Immature natural killer cell (primary cell): ENCODE measurements around the gene MAG. TPM values are rescaled to one million over a fixed set of nuclear protein-coding genes. Genes with fewer than 3 reads are reported as not detected.
A peak's percentile ranks its signal among the peaks of the same experiment; 100 is the strongest.
"Not testable (repeated sequence)": the region's sequence is repeated elsewhere in the genome, so short reads cannot be mapped to it uniquely, and the experiment has no call there.

Experiments
- DNase-seq, 3 donors: peaks; one replicate each; pipeline ENCODE4 v3.0.0; 2022; ENCODE audit warnings: mixed read lengths in 1 of 3
- H3K27ac Mint-ChIP-seq, 6 donors: one replicate each; pipeline ENCODE4 v1.8.0; 2020; ENCODE audit warnings: mixed read lengths in 6 of 6, mild to moderate bottlenecking in 5 of 6, inconsistent platforms in 4 of 6, moderate library complexity in 3 of 6
- H3K27me3 Mint-ChIP-seq, 3 donors: one replicate each; pipeline ENCODE4 v1.8.0; 2020 to 2021; ENCODE audit warnings: low read depth in 3 of 3, mild to moderate bottlenecking in 3 of 3, mixed read lengths in 3 of 3, moderate library complexity in 3 of 3, inconsistent platforms in 1 of 3
- H3K36me3 Mint-ChIP-seq, 3 donors: one replicate each; pipeline ENCODE4 v1.8.0; 2020; ENCODE audit warnings: mixed read lengths in 3 of 3, inconsistent platforms in 2 of 3, mild to moderate bottlenecking in 2 of 3
- H3K4me1 Mint-ChIP-seq, 2 donors: one replicate each; pipeline ENCODE4 v1.8.0; 2020; ENCODE audit warnings: inconsistent platforms in 2 of 2, mild to moderate bottlenecking in 2 of 2, mixed read lengths in 2 of 2, moderate library complexity in 1 of 2
- H3K4me3 Mint-ChIP-seq, 5 donors: one replicate each; pipeline ENCODE4 v1.8.0; 2020; ENCODE audit warnings: mild to moderate bottlenecking in 5 of 5, mixed read lengths in 5 of 5, inconsistent platforms in 3 of 5, moderate library complexity in 3 of 5
- H3K9me3 Mint-ChIP-seq, 6 donors: one replicate each; pipeline ENCODE4 v1.8.0; 2020; ENCODE audit warnings: mild to moderate bottlenecking in 6 of 6, mixed read lengths in 6 of 6, inconsistent platforms in 4 of 6, moderate library complexity in 3 of 6
- polyA plus RNA-seq, 3 donors: library from polyadenylated mRNA; unstranded; fragments of 300-500 nt; fragmentation: Illumina TruSeq; gene quantifications; one replicate each; pipeline ENCODE4 v1.2.3, GENCODE V29; 2021

Gene MAG
- polyA plus RNA-seq, 3 donors from 2014 or later: not detected

- H3K27ac Mint-ChIP-seq, H3K4me3 Mint-ChIP-seq, DNase-seq, H3K36me3 Mint-ChIP-seq, H3K9me3 Mint-ChIP-seq, H3K27me3 Mint-ChIP-seq: not testable (repeated sequence)
- peaks cover 2 to 13% of the 10 kb centered on the region in 2 donors for H3K4me1 Mint-ChIP-seq
These were observed 68.1 kb downstream of the MAG start for GRCh38 chr19:35360081-35360480.

GRCh38 chr19:35360880-35361420, 69.0 kb downstream of the MAG start:
- Mint-ChIP-seq H3K27ac (no peak overlapping the region), H3K9me3 (no peaks in the 10 kb centered on the region), H3K36me3 (no peaks in the 10 kb centered on the region), H3K4me1 (peaks cover 0 to 9% of the 10 kb centered on the region in 2 donors), H3K27me3 (peaks cover under 1 to 6% (median 5%) of the 10 kb centered on the region in 3 donors), H3K4me3 (no peak overlapping the region)
- DNase-seq: no peak

GRCh38 chr19:35362261-35363000, 70.5 kb downstream of the MAG start:
- Mint-ChIP-seq H3K27ac (peak overlapping the region in 1 of 6 donors; percentile 62), H3K4me1 (peaks cover 0 to 6% of the 10 kb centered on the region in 2 donors), H3K27me3 (peaks cover 2 to 8% (median 4%) of the 10 kb centered on the region in 3 donors), H3K36me3 (no peaks in the 10 kb centered on the region), H3K9me3 (no peaks in the 10 kb centered on the region), H3K4me3 (no peak overlapping the region)
- DNase-seq: no peak

DNA sequence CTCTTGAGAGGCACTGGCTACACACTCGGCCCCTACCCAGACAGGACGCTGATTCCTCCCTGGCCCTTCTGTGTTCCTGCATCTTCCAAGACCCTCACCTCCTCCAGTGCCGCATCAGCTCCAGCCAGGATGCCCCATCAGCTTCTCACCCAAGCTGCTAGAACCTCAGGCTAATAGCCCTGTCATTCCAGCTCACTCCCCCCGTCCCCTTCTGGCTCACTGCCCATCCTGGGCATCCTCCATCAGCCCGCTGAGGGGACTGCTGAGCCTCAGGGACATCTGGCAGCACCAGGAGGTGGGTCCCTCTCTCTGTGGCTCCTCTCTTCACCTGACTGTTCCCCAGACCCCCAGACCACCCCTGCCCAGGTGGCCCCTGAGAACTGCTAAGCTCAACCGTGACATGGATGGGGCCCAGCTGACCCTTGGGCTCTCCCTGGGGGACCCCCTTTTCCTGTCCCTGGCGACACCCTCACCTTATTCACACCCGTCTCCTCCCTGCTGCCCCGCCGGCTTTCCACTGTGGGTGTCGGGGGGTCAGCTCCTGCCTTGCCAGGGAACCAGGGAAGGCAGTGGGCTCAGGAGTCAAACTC, 71.1 kb downstream of the MAG start:
- Mint-ChIP-seq H3K27me3 (peaks cover 2 to 6% (median 2%) of the 10 kb centered on the region in 3 donors), H3K4me1 (peaks cover 0 to 2% of the 10 kb centered on the region in 2 donors), H3K9me3 (no peaks in the 10 kb centered on the region), H3K36me3 (no peaks in the 10 kb centered on the region), H3K4me3 (no peak overlapping the region), H3K27ac (no peak overlapping the region)
- no peak for DNase-seq

Other genes with a start within 250 kb of the MAG start
- not detected for gene FXYD3, start 176.3 kb upstream of the MAG start, polyA plus RNA-seq
- not detected for gene LGI4, start 157.1 kb upstream of the MAG start, polyA plus RNA-seq
- gene FXYD1, start 153.3 kb upstream of the MAG start, polyA plus RNA-seq: under 1 TPM in 2 of 3 donors, not detected in 1; 0.53 to 0.83 TPM
- 1 to 10 TPM; 2.1 to 4.1 (median 2.5) TPM for gene FXYD7, start 148.9 kb upstream of the MAG start, polyA plus RNA-seq
- gene FXYD5, start 137.4 kb upstream of the MAG start, polyA plus RNA-seq: 100 to 1,000 TPM; 262 to 427 (median 346) TPM
- gene FAM187B, start 63.4 kb upstream of the MAG start, polyA plus RNA-seq: not detected
- 10 to 100 TPM in 2 of 3 donors, 1 to 10 TPM in 1; 5.3 to 14.2 (median 11.8) TPM for gene LSR, start 43.2 kb upstream of the MAG start, polyA plus RNA-seq
- gene USF2, start 23.2 kb upstream of the MAG start, polyA plus RNA-seq: 10 to 100 TPM in 1 of 3 donors, 1 to 10 TPM in 1, under 1 TPM in 1; 0.29 to 10.4 (median 7.6) TPM
- gene HAMP, start 9.6 kb upstream of the MAG start, polyA plus RNA-seq: 1 to 10 TPM in 1 of 3 donors, not detected in 2; 1.1 TPM
- 1 to 10 TPM in 1 of 3 donors, under 1 TPM in 1, not detected in 1; 0.93 to 2.2 TPM for gene CD22, start 37.0 kb downstream of the MAG start, polyA plus RNA-seq
- not detected for gene FFAR1, start 55.7 kb downstream of the MAG start, polyA plus RNA-seq
- not detected for gene FFAR3, start 66.3 kb downstream of the MAG start, polyA plus RNA-seq
- gene GPR42, start 78.9 kb downstream of the MAG start, polyA plus RNA-seq: not detected
- gene FFAR2, start 156.1 kb downstream of the MAG start, polyA plus RNA-seq: 1 to 10 TPM in 1 of 3 donors, under 1 TPM in 2; 0.12 to 1.6 (median 0.15) TPM
- not detected for gene KRTDAP, start 198.3 kb downstream of the MAG start, polyA plus RNA-seq
- gene DMKN, start 221.5 kb downstream of the MAG start, polyA plus RNA-seq: 10 to 100 TPM in 2 of 3 donors, 1 to 10 TPM in 1; 5.0 to 24.5 (median 20.3) TPM
- gene SBSN, start 236.2 kb downstream of the MAG start, polyA plus RNA-seq: not detected
- not detected for gene GAPDHS, start 241.3 kb downstream of the MAG start, polyA plus RNA-seq